Subcutaneous adipose tissue (tissue), 4 donors: ENCODE data around the gene FNDC5. TPM values are rescaled to one million over a fixed set of nuclear protein-coding genes. Genes with fewer than 3 reads are reported as not detected.

Source experiments
- total RNA-seq, 4 donors: library from RNA; depleted of rRNA; stranded (reverse); fragments of >200 nt; gene quantifications; one replicate each; pipeline ENCODE4 v1.1.0, GENCODE V29; 2016
- TF ChIP-seq, protein P1 (sequence below): fragments of 450-650 bp; IDR thresholded peaks from one replicate; pipeline ENCODE4 v1.5.1; 2016; ENCODE audit warnings: low read depth, mild to moderate bottlenecking, control low read depth, antibody characterized with exemption, moderate library complexity

The FNDC5 gene
- total RNA-seq, 4 donors from 2014 or later: 0.85 to 0.88 TPM; not detected in 2

DNA sequence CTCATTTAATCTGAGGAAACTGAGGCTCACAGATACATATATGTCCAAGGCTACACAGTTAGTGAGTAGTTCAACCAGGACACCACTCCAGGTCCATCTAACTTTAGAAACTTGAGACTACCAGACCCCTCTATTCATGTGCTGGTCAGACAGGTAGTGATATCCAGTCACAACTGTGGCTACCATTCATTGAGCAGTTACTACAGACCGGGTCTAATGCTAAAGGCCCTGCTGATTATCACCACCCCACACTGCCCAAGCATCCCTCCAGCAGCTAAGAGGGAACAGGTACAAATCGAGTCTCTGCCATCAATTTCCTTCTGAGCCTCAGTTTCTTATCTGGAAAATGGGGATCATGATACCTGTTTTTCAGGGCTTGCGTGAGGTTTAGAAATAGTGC, 20.9 kb upstream of the FNDC5 start:
- TF ChIP-seq, protein P1, sequence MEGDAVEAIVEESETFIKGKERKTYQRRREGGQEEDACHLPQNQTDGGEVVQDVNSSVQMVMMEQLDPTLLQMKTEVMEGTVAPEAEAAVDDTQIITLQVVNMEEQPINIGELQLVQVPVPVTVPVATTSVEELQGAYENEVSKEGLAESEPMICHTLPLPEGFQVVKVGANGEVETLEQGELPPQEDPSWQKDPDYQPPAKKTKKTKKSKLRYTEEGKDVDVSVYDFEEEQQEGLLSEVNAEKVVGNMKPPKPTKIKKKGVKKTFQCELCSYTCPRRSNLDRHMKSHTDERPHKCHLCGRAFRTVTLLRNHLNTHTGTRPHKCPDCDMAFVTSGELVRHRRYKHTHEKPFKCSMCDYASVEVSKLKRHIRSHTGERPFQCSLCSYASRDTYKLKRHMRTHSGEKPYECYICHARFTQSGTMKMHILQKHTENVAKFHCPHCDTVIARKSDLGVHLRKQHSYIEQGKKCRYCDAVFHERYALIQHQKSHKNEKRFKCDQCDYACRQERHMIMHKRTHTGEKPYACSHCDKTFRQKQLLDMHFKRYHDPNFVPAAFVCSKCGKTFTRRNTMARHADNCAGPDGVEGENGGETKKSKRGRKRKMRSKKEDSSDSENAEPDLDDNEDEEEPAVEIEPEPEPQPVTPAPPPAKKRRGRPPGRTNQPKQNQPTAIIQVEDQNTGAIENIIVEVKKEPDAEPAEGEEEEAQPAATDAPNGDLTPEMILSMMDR: no peak

DNA sequence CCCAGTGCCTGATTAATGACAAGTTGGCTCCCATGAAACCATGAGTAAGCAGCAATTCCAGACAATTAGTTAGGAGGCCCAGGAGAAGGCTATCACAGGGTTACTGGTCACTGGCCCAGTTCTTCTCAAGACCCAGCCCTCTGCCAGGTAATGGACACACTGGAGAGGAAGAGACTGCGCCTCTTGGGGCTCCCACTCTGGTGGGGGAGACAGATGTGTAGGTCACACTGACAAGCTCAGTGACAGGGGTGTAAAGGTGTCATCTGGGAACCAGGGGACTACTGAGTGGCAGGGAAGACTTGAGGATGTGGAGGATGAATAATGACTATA, 20.5 kb upstream of the FNDC5 start:
- TF ChIP-seq, protein P1: no peak

DNA sequence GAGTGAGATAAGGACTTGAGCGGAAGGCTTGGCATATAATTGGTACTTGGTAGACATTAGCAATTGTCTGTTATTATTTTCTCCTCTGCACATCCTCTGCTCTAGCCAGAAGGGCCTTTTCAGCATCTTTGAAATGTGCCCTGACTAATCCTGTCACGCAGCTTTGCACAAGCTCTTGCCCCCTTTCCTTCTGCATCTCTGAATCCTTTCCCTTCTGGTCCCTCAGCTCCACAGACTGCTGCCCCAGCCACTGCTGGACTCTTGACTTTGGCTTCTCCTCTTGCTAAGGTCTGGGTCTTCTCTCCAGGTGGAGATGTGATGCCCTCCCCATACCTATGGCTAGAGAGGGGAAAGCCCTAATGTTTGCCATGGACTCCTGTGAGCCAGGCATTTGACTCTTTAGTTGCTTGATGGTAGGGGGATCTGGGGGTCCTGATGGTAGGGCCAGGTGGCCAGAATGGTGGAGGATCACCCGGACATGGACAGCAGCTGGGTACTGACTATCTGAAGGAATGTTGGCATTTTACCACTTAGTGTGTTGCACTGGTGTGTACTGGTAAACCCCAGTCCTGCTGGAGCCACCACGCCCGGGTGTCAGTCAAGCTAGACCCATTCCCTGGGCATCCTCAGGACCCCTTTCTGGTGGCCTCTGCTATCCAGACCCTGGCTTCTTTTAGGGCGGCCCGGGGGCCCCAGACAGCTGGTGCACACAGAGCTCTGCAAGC, 20.0 kb upstream of the FNDC5 start:
- TF ChIP-seq, protein P1: no peak

DNA sequence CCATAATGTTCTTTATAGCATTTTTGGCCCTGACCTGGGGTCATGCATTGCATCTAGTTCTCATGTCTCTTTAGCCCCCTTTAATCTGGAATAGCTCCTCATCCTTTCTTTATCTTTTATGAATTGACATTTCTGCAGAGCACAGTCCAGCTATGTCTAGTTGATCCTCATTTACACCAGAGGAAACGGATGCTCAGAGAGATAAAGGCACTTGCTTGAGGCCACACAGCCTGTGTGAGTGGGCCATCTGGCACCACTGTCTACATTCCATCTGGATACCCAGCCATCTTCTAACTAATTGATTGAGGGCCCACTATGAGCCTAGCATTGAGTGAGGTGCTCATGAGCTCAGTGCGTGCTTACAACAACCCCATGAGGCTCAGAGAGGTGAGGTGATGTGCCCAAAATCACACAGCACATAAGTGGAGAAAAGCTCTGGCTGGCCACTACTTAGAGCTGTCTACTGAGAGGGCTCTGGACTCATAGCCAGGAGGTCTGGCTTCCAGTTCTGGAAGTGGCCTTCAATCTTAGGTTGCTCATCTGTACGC, 19.1 kb upstream of the FNDC5 start:
- TF ChIP-seq, protein P1: no peak

DNA sequence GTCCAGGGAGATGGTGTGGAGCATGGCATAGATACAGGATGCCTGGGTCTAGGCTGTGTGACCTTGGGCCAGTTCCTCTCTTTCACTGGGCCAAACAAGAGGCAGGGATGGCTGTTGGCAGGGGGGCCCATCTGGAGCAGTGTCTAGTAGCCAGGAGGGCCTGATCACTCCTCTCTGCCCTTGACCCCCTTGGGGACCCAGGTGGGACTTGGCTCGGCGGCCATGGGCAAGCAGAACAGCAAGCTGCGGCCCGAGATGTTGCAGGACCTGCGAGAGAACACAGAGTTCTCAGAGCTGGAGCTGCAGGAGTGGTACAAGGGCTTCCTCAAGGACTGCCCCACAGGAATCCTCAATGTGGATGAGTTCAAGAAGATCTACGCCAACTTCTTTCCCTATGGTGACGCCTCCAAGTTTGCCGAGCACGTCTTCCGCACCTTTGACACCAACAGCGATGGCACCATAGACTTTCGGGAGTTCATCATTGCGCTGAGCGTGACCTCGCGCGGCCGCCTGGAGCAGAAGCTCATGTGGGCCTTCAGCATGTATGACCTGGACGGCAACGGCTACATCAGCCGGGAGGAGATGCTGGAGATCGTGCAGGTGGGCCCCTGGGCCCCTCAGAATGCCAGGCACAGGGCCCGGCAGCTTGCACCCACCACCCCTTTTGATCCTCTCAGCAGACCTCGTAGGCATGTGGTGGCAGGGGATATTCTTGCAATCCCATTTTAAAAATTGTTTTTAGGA, 18.1 kb upstream of the FNDC5 start:
- TF ChIP-seq, protein P1: no peak

DNA sequence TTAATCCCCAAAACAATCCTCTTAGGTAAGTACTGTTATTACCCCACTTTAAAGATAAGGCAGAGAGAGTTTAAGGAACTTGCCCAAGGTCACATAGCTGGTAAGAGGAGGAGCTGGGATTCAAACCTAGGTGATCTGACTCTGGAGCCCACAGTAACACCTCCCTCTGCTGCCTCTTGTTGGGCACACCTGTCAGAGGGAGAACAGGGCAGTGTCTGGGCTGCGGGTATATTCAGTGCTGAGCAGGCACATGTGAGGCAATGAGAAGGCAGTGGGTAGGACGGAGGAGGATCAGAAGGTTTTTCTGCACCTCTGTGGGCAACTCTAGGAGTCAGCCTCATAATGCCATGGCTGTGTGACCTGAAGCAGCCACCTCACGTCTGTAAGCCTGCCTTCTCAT, 17.4 kb upstream of the FNDC5 start:
- TF ChIP-seq, protein P1: no peak

DNA sequence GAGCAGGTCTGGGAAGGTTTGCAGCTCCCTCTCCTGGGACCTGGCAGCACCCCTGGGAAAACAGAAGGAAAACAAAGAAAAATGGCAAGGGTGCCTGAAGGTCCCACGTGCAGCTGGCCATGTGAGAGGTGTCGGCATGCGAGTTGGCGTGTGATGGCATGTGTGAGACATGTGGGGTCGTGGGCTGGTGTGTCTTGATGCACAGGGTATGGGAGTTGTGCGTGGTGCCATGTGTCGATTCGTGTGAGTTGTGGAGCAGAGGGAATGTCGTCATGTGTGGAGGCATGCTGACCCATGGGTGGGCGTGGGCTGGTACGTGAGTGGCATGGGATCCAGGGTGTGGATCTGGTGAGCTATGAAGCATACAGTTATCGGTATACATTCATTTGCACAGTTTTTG, 16.9 kb upstream of the FNDC5 start:
- TF ChIP-seq, protein P1: no peak
